ENCODE measurements around the gene CACNA1H. TPM values are rescaled to one million over a fixed set of nuclear protein-coding genes. Genes with fewer than 3 reads are reported as not detected.
A peak's percentile ranks its signal among the peaks of the same experiment; 100 is the strongest.

CACNA1H gene
- total RNA-seq, 1 donor from 2014 or later = 15.4 TPM

DNA sequence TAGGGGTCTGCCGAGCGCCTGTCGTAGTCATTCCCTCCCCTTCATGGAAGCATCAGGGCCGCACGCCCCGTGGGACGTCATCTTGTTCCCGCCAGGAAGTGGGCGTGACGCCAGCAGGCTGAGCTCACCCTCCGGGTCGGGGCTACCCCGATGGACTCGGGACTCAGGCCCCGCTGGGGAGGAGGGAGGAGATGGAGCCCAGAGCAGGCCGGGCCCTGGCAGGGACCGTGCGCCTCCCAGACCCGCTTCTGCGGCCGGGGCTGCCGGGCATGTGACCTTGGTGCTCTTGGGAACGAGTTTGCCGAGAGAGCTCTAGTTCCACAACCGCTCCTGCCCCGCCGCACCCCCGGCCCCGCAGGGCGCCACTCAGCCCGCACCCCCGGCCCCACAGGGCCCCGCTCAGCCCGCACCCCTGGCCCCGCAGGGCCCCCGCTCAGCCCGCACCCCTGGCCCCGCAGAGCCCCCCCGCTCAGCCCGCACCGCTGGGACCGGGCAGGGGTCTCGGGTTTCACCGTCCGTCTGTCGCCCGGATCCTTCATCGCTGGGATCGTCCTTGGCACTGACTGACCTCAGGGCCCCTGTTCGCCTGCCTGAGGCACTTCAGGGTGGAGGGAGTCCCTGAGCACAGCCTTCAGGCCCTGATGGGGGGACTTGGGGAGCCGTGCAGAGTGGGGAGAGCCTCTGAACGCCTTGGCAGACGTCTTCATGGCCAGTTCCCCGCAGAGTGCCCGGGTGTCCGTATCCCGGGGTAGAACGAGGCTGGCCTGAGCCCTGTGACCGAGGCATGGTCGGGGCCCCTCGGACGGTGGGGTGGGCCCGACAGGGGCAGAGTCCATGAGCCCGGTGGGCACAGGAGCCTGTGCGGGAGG, 5.8 kb downstream of the CACNA1H start:
- DNase-seq = no peak

DNA sequence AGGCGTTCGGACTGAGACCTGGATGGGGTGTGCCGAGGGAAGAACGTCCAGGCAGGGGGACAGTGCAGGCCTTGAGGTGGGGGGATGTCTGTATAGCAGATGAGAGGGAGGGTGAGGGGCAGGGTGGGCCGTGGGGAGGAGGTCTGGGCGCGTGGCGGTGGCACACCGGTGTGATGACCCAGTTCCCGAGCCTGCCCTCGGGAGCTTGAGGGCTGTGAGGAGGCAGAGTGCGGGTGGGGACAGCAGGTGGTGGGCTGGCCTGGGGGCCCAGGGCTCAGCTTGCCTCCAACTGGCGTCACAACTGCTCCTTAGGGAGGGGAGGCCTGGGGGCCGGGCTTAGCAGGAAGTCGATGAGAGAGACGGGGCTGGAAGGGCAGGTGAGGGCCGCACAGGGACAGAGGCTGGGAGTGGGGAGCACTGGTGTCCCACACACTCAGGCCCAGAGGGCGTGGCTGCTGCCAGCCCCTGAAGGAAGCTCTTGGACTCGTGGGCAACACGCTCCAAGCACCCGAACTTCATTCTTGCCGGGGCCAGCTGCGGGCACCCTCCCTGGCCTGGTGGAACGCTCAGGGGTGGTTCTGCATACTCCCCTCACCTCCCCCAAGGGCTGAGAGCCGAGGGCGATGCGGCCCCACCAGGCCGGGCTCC, 6.5 kb downstream of the CACNA1H start:
- DNase-seq = no peak

DNA sequence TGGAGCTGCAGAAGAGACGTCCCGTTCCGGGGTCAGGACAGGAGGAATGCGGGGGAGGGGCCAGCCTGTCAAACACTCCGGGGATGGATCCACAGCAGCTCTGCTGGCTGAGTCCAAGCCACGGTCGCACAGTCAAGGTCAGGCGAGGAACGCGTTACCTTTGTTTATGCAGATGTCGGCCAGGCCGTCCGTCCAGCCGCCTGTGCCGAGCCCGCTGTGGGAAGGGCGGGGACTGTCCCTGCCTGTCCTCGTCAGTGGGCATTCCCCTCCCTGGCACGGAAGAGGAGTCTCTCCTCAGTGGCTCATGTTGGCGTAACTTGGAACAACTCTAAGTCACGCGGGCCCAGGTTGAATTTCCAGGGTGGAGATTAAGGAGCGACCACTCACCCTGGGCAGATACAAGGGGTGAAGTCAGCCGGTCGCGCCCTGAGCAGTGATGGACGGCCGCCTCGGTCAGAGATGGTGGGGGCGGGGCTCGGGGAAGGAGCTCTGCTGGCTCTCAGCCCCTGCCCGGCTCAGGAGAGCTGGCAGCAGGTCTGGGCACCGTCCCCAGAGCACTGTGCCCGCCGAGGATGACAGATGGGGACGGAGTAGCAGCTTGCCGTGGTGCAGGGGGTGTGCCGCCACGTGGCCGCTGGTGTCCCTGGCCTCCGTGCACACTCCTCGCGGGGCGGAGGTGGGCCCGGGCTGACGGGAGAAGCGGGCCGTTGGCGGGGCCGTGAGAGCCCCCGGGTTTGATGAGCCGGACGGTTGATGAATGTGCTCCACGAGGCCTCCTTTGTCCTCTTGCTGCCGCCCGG, 7.3 kb downstream of the CACNA1H start:
- DNase-seq = peak; percentile 49

DNA sequence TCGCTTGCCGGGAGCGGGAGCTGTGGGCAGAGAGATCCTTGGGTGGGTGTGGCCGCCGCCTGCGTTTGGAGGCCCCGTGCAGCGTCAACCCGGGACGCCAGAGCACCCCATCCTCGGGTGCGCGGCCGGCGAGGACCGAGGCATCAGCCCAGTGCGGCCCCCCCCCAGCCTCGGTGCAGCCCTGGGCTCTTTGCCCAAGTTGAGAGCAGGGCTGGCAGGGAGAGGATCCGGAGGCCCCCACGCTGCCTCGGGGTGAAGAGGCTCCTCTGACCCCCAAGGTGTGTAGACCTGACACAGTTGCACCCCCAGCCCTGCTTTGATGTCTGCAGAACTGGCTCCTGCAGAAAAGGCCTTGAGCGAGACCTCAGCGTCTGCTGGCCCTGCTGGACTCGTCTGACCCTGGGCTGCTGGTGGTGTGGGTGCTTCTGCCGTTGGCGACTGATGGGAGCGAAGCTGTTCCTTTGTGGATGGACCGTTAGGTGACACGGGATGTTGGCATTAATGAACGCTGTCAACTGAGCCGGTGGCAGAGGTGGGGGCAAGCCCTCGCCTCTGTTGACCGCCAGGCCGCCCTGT, 8.0 kb downstream of the CACNA1H start:
- DNase-seq = no peak

DNA sequence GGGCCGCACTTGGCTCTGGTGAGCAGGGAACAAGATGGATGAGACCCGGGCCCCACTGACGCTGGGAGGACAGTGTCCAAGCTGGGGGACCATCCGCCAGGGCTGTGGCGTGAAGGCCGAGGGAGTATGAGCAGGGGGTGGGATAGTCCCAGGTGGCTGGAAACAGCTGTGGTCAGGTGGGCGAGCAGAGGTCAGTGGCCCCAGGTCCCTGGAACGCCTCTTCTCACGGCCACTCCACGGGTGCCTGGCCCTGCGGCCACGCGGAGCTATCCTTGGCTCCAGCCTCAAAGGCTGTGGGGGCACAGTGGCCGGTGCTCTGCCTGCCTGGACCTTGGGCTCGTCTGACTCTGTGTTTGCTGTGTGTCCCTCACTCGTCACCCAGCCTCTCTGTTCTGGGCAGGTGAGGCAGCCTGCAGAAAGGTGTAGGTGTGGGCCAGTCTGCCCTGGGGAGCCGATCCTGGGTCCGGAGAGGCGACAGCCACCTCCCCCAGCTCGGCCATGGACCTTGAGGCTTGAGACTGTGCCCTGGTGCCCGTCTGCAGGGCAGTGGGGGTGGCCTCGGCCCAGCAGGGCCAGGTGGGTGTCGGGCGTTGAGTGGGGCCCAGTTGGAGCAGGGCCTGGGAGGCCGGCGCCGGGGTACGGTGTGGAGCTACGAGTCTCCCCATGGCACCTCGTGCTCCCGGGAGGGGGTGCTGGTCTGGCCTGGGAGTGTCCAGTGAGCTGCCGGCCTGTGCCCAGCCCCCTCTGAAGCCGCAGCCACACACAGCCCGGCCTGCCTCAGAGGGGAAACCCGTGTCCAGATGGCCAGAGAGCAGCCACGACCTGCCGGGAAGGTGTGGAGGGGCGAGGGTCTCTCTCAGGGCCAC, 10.0 kb downstream of the CACNA1H start:
- DNase-seq = no peak

DNA sequence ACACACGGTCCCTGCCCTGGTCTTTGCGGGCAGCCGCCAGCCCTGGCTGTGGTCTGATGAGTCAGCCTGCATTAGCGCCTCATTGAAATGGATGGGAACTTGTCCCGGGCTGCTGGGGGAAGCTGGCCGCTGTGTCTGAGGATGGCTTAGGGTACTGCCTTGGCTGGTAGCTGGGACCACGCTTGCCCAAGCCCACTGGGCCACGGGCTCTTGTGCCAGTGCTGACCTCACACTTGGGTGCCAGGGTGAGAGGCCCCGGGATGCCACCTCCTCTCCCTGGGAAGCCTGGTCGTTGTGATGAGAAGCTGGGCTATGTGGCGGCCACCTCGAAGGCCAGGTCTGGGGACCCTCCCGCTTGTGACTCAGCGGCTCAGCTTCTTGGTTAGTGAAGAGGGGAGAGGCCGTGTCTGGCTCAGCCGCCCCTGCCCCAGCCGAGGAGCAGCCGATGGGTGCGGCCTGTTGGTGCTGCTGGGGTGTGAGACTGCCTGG, 10.7 kb downstream of the CACNA1H start:
- DNase-seq = no peak

DNA sequence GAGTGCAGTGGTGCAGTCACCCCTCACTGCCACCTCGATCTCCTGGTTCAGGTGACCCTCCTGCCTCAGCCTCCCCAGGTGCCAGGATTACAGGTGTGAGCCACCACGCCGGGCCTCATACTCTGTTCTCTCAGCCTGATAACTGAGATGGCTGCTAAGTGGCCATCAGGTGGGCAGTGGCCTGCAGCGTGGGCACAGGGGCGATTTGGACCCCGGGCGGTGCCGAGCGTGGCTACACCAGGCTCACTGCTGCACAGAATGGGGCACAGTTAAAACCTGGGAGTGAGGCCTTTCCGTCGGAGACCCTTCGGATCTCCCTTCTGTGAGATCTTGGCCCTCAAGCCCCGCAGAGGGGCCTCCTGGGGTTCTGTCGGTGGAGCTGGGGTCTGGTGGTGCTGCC, 11.5 kb downstream of the CACNA1H start:
- no peak for DNase-seq

DNA sequence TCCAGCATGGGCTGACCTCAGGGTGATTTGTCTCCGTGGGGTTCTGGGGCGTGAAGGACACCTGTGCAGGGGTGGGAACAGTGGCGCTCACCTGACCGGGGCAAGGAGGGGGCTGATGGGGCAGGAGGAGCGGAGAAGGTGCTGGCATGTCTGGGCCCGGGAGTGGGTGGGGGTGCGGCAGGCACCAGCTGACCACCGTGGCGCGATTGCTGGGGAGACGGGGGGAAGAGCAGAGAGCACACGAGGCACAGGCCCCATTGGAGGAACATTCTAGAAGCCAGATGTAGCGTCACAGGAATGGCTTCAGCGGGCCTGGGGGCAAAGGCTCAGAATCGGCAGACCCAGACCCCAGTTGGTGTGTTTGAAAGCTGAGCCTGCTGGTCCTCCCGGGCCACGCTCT, 12.1 kb downstream of the CACNA1H start:
- no peak for DNase-seq

DNA sequence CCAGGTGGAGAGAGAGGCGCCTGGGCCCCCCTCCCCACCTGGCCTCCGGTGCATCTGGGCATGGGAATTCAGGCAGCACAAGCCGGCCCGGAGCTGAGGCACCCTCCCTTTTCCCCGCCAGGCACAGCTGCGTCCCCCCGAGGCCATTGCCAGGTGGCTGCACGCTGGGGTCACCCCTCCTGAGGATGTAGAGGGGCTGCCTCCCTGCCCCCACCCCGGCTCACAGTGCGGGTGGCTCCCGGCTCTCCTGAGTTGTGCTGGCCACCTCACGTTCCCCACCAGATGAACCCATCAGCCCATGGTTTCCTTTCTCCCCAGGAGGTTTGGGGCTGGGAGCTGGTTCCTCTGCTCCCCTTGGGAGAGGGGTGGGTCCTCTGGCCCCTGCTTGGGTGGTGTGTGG, 12.6 kb downstream of the CACNA1H start:
- no peak for DNase-seq

DNA sequence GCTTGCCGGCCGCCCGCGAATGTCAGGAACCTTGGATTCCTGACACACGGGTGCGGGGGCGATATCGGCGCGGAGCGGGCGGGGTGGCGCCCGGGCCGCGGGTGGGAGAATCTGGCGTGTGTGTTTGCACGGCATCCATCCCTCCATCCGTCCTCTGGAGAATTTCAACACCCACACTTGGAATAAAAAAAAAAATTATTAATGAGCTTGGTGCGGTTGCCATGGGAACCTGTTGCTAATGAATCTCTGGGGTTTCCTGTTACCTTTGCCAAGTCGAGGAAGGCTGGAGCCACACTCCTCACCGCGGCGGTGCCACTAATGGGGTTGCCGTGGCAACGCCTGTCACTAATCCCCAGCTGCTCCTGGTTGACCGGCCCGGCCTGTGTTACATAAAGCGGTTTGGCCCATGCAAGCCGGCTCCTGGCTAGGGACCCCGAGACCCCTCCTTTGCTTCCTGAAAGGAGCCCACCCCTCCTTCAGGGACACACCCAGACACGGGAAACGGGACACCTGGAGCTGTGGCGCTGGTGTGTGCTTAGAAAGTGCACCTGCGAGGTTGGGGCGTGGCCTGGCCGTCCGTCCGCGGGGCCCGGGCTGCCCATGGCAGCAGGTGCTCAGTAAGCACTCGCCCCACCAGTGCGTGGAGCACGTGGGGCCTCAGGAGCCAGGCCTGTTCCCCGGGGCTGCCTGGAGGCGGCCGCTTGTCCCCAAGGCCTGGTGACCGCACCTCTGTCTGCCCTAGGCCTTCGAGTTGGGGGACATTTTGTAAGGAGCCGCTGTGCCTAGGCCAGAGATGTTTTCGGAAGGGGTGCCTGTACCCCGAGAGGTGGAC, 14.6 kb downstream of the CACNA1H start:
- DNase-seq = peak; percentile 13

DNA sequence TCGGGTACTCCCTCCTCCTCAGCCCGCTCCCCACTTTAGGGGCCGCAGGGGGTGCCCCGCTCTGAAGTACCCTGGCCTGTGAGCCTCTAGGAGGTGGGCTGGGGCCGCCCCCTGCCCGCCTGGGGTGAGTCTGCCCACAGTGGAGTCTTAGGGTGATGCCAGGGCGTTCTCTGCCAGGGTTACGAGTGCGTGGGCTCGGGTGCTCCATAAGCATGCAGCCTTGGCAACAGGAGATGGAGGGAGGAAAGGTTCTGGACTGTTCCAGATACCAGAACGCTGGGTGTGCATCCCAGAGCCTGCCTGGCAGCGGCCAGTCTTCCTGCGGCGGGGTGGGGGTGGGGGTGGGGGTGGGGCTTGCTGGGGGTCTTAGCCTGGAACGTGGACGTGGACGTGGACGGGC, 15.9 kb downstream of the CACNA1H start:
- no peak for DNase-seq

DNA sequence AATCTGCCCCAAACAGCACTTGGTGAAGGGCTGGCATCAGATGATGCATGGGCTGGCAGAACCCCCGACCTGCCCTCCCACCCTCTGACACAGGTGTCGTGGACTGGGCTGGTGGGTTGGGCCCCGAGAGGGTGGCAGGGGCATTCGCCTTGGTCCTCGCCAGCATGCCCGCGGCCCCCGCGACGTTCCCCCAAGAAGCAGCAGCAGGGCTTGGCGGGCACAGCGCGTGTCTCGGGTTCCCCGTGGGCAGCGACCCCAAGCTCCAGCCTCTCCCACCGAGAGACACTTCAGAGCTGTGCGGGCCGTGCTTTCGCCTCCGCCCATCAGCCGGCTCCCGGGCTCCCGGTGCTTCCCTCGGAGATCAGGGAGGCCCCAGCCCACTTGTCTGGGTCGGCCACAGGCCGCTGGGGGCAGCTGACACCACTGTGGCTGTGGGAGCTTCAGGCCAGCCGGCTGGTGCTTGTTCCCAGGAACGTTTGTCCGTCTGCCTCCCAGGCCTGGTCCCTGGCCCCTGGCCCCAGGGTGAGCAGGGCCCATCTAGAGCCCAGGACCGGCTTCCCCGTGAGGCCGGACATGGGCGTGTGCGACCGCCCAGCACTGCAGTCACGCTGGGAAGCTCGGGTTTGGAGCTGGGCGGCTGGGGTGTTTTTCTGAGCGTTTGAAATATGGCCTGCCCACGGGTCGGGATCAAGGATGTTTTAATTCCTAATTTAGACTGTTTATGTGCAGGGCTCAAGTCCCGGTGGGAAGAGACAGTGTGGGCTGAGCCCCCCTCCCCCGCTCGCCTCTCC, 16.6 kb downstream of the CACNA1H start:
- no peak for DNase-seq

DNA sequence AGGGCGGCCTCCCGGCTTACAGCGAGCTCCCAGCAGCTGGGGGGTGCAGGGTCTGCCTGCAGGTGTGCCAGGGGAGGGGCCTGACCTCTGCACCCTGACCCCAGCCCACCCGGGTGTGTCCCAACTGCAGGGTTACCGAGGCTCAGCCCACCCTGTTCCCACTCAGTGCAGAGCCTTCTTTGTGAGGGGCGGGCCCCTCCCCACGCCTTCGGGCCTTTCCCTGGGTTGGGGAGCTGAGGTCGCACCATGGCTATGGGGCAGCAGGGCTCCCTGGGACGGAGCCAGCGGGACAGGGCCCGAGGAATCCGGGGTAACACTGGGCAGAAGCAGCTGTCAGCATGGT, 17.1 kb downstream of the CACNA1H start:
- no peak for DNase-seq

DNA sequence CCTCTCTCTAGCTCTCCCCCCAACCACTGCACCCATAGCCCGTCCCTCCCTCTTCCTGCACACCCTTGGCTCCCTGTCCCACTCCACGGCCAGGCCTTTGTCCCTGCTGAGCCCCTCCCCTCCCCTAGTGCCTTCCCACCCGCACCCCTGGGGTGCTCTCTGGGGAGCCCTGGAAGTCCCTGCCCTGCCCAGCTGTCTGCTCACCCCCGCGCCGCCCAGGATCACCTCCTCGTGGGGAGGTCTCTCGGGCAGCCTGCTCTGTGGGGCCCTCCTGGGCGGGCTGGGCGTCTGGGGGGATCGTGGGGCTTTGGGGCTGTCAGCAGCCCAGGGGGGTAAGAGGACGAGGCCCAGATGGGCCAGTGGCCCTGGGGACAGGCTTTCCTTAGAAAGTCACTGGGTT, 18.1 kb downstream of the CACNA1H start:
- DNase-seq = no peak

DNA sequence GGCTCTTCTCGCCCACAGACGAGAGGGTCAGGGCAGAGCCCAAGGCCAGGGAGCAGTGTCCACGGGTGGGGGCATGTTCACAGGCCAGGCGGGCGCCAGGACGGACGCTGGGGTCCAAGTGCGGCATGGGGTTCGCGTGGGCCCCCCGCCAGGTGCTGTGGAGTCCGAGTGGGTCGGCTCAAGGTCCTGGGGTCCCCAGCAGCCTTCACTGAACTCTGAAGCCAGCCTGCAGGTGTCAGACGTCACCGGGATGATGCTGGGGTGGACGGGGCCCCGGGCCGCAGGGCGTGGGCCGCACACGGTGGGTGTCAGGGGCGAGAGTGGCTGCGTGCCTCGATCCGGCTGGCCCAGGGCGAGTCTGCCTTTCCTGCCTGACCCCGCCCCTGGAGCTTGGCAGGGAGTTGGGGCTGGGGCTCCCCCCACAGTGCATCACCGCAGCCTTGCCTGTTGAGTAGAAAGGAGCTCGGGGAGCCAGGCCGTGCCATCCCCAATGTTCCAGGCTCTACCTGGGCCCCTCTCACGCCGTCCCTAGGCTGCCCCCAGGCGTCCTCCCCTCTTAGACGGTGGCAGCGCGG, 19.0 kb downstream of the CACNA1H start:
- no peak for DNase-seq

DNA sequence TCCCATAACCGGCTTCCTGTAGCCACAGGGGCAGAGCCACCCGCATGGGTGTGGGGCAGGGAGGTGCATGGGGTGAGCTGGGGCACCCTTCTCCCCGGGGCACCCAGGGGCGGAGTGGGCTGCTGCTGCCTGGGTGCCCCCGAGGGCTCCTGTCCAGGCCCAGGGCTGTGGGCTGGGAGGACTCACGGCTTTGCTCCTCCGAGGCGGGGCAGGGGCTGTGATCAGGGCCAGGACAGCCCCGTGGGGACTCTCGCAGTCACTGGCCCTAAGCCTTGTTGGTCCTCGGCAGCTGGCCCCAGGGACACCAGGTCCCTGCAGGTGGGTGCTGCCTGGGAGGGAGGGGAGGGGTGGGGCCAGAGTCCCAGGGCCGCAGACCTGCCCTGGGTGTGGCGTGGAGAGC, 19.7 kb downstream of the CACNA1H start:
- DNase-seq = no peak

DNA sequence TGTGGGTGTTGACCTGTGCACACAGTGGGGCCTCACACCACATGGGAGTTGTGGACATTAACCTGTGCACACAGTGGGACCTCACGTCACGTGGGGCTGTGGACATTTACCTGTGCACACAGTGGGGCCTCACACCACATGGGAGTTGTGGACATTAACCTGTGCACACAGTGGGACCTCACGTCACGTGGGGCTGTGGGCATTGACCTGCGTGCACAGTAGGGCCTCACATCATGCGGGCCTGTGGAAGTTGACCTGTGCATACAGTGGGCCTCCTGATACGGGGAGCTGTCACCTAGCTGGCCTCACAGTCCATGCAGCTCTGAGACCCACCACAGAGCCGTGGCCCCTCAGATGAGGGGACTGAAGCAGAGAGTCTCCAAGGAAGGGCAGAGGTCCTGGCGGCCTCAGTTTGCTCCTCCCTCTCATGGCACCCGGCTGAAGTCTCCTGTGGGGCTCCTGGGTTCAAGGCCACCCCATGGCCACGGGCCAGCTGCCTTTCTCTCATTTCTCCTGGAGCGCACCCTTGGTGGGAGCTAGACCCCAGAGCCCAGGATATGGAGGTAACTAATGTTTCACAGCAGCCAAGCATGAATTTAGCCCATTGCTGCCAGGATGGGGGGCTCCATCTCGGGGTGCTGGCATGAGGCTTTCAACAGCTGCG, 21.0 kb downstream of the CACNA1H start:
- DNase-seq = no peak

DNA sequence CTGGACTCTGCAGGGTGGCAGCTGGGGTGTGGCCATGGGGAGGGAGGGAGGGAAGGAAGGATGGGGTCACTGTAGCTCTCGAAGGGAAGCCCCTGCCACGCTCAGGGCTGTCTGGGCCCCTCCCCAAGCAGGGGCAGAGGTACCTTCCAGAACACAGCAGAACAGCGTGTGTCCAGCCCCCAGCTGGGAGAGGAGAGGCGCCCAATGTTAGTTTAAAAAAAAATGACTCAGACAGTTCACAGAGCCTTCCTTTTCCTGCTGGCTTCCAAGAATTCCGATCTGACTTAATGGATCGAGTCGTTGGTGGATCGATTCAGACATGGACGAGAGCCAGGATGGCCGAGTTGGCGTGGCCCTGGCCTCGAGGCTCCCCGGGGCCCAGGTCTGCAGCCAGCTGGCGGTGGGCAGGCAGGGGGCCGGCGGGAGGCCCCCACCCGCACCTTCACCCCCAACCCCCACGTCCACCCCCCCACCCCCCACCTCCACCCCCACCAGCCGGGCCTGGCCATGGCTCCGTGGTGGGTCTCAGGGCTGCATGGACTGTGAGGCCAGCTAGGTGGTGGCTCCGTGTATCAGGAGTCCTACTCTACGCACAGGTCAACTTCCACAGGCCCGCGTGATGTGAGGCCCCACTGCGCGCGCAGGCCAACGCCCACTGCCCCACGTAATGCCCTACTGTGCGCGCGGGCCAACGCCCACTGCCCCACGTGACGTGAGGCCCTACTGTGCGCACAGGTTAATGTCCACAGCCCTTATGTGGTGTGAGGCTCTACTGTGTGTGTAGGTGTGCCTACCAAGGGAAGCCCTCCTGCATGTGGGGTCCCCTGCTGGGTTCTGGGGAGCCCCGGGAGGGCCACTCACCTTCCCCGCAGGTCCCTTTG, 21.8 kb downstream of the CACNA1H start:
- DNase-seq = no peak

All from occipital lobe (tissue), 2 donors.